Skeletal muscle tissue (tissue), 4 donors: ENCODE results near the gene MCHR2. TPM values are rescaled to one million over a fixed set of nuclear protein-coding genes. Genes with fewer than 3 reads are reported as not detected.

ENCODE experiments used
- H3K27ac ChIP-seq: one replicate; pipeline ENCODE4 v1.7.0; 2013; ENCODE audit warnings: mild to moderate bottlenecking, low read depth, low read length, inconsistent platforms
- H3K27me3 ChIP-seq, 3 donors: one replicate each; pipeline ENCODE4 v1.7.0; 2013; ENCODE audit warnings: low read length in 3 of 3; ENCODE audit not compliant: control insufficient read depth in 3 of 3, insufficient read depth in 3 of 3
- H3K36me3 ChIP-seq, 3 donors: one replicate each; pipeline ENCODE4 v1.7.0; 2013; ENCODE audit warnings: low read length in 3 of 3; ENCODE audit not compliant: control insufficient read depth in 3 of 3, insufficient read depth in 3 of 3
- H3K4me1 ChIP-seq, 3 donors: one replicate each; pipeline ENCODE4 v1.7.0; 2013; ENCODE audit warnings: low read length in 3 of 3, mild to moderate bottlenecking in 3 of 3; ENCODE audit not compliant: control insufficient read depth in 3 of 3, insufficient read depth in 3 of 3
- H3K4me3 ChIP-seq, 3 donors: one replicate each; pipeline ENCODE4 v1.7.0; 2013; ENCODE audit warnings: low read length in 3 of 3
- H3K9ac ChIP-seq, 3 donors: one replicate each; pipeline ENCODE4 v1.7.0; 2013; ENCODE audit warnings: low read length in 3 of 3, mild to moderate bottlenecking in 3 of 3, moderate library complexity in 2 of 3, low read depth in 1 of 3
- H3K9me3 ChIP-seq, 3 donors: one replicate each; pipeline ENCODE4 v1.7.0; 2013; ENCODE audit warnings: low read length in 3 of 3; ENCODE audit not compliant: control insufficient read depth in 3 of 3
- total RNA-seq: library from RNA; depleted of rRNA; stranded (reverse); fragments of >200 nt; gene quantifications from one replicate; pipeline ENCODE4 v1.2.3, GENCODE V29; 2014
- donor health status: Osteomylitis.

Gene MCHR2
- total RNA-seq, 1 donor from 2014 or later, result not detected

- Histone ChIP-seq H3K27me3 (peaks cover 13 to 22% (median 19%) of the 10 kb centered on the region in 3 donors), H3K27ac (no peak overlapping the region), H3K9me3 (no peaks in the 10 kb centered on the region), H3K36me3 (no peaks in the 10 kb centered on the region), H3K4me3 (peak overlapping the region; percentile 10 to 46 (median 32)), H3K9ac (no peak overlapping the region), H3K4me1 (no peaks in the 10 kb centered on the region)
Measured at GRCh38 chr6:99993146-99993532, 884 bp downstream of the MCHR2 start.

GRCh38 chr6:99991955-99992354 lies 2.1 kb downstream of the MCHR2 start:
- Histone ChIP-seq H3K4me3 (no peak overlapping the region), H3K27me3 (peaks cover 13 to 22% (median 19%) of the 10 kb centered on the region in 3 donors), H3K36me3 (no peaks in the 10 kb centered on the region)

DNA sequence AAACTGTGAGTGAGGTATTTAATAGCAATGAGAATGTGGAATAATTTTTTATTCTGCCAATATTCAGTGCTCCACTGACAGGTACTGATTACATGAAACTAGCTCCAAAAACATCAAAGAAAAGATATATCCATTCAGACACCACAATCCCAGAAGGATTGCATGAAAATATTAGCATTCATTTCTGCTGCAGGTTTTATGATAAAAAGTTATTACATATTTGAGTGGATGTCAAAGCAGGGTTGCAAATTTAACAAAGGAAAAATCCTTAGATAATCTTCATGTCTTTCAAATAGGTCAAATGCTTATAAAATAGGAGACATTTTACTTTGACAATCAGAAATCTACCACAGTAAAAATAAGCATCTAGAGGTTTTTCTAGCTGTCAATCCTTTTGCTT lies 13.3 kb downstream of the MCHR2 start:
- no peaks in the 10 kb centered on the region for H3K36me3 ChIP-seq
- no peaks in the 10 kb centered on the region for H3K9me3 ChIP-seq
- no peak overlapping the region for H3K27ac ChIP-seq
- H3K27me3 ChIP-seq, result no peaks in the 10 kb centered on the region
- no peak overlapping the region for H3K4me3 ChIP-seq
- no peaks in the 10 kb centered on the region for H3K4me1 ChIP-seq
- no peak overlapping the region for H3K9ac ChIP-seq

More at GRCh38 chr6:99991955-99992354, 2.1 kb downstream of the MCHR2 start:
- no peak overlapping the region for H3K9ac ChIP-seq
- no peaks in the 10 kb centered on the region for H3K9me3 ChIP-seq
- H3K4me1 ChIP-seq, result no peaks in the 10 kb centered on the region
- H3K27ac ChIP-seq, result no peak overlapping the region

DNA sequence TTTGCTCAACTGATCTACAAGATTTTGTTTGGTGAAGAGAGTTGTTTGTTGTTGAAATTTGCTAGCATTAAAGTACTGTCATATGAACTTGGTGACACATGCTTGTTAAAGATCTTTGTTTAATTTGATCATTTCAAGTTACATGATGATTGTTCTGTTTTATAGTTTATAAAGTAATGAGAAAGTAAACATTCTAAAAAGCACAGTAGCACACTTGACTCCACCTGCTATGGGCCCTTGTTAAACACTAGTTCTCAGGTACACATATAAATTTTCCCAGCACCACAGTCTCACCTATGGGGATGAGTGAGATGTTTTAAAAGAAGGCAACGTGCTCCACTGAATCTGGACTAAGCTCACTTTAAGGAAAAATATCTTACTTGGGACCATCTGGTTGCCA lies 14.1 kb downstream of the MCHR2 start:
- Histone ChIP-seq H3K27ac (no peak overlapping the region), H3K27me3 (no peaks in the 10 kb centered on the region), H3K4me3 (no peak overlapping the region), H3K36me3 (no peaks in the 10 kb centered on the region), H3K9me3 (no peaks in the 10 kb centered on the region), H3K9ac (no peak overlapping the region), H3K4me1 (no peaks in the 10 kb centered on the region)

DNA sequence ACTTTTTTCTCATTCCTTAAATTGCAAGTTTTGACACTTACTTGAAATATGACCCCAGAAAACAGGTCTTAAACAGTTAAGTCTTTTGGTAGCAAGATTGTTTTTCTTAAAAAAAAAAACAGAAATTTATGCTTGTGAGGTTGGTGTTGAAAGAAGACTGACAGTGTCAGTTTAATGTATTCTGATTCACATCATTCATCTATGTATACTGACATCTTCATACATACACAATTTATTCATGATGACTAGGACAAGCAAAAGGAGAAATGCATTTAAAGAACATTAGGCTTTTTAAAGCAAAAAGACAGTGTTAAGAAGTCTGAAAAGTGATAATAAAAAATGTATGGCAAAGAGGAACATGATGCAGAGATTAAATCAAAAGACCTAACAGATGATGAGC lies 27.0 kb downstream of the MCHR2 start:
- H3K4me3 ChIP-seq, result no peak overlapping the region
- H3K27ac ChIP-seq, result no peak overlapping the region
- no peaks in the 10 kb centered on the region for H3K4me1 ChIP-seq
- no peaks in the 10 kb centered on the region for H3K36me3 ChIP-seq
- peaks cover 0 to under 1% (median 0%) of the 10 kb centered on the region in 3 donors for H3K9me3 ChIP-seq
- no peak overlapping the region for H3K9ac ChIP-seq
- no peaks in the 10 kb centered on the region for H3K27me3 ChIP-seq

- H3K9me3 ChIP-seq, result peaks cover 2 to 5% (median 3%) of the 10 kb centered on the region in 3 donors
- H3K27ac ChIP-seq, result no peak overlapping the region
Measured at GRCh38 chr6:99960027-99960426, 34.0 kb downstream of the MCHR2 start.

GRCh38 chr6:99951016-99951805 lies 42.8 kb downstream of the MCHR2 start:
- Histone ChIP-seq H3K4me1 (no peaks in the 10 kb centered on the region), H3K27me3 (no peaks in the 10 kb centered on the region), H3K36me3 (no peaks in the 10 kb centered on the region), H3K4me3 (no peak overlapping the region), H3K9ac (no peak overlapping the region), H3K9me3 (no peaks in the 10 kb centered on the region), H3K27ac (no peak overlapping the region)

More at GRCh38 chr6:99960027-99960426, 34.0 kb downstream of the MCHR2 start:
- no peak overlapping the region for H3K4me3 ChIP-seq
- H3K9ac ChIP-seq, result no peak overlapping the region
- H3K36me3 ChIP-seq, result no peaks in the 10 kb centered on the region
- no peaks in the 10 kb centered on the region for H3K4me1 ChIP-seq
- no peaks in the 10 kb centered on the region for H3K27me3 ChIP-seq

GRCh38 chr6:99946005-99946404 lies 48.0 kb downstream of the MCHR2 start:
- no peaks in the 10 kb centered on the region for H3K4me1 ChIP-seq
- no peaks in the 10 kb centered on the region for H3K9me3 ChIP-seq
- no peaks in the 10 kb centered on the region for H3K36me3 ChIP-seq
- no peaks in the 10 kb centered on the region for H3K27me3 ChIP-seq
- H3K27ac ChIP-seq, result no peak overlapping the region
- H3K9ac ChIP-seq, result no peak overlapping the region
- no peak overlapping the region for H3K4me3 ChIP-seq

DNA sequence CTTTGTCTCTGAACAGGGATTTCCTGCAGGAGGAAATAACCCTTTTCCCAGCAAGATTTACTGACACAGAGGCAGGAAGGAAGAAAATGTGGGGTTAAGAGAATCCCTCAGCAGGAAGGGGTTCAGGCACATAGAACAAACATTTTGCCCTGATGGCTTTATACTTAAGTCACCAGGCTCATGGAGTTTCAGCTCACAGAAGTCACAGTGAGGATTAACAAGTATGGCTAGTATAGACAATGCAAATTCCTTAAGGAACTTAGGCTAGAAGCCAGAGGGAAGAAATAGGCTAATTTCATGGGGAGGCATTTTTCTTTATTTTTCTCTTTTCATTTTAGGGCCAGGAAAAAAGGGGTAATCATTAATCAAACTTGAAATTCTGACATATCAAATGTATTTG lies 50.2 kb downstream of the MCHR2 start:
- H3K9ac ChIP-seq, result no peak overlapping the region
- no peaks in the 10 kb centered on the region for H3K9me3 ChIP-seq
- no peak overlapping the region for H3K4me3 ChIP-seq
- H3K36me3 ChIP-seq, result no peaks in the 10 kb centered on the region
- H3K27ac ChIP-seq, result no peak overlapping the region
- no peaks in the 10 kb centered on the region for H3K27me3 ChIP-seq
- H3K4me1 ChIP-seq, result no peaks in the 10 kb centered on the region

- H3K4me3 ChIP-seq, result no peak overlapping the region
- H3K27ac ChIP-seq, result no peak overlapping the region
- H3K36me3 ChIP-seq, result no peaks in the 10 kb centered on the region
- H3K9me3 ChIP-seq, result no peaks in the 10 kb centered on the region
- no peak overlapping the region for H3K9ac ChIP-seq
- no peaks in the 10 kb centered on the region for H3K27me3 ChIP-seq
- no peaks in the 10 kb centered on the region for H3K4me1 ChIP-seq
Measured at GRCh38 chr6:99940582-99940981, 53.4 kb downstream of the MCHR2 start.
